Measurements from ENCODE around the gene PPM1L.

The PPM1L gene

DNA sequence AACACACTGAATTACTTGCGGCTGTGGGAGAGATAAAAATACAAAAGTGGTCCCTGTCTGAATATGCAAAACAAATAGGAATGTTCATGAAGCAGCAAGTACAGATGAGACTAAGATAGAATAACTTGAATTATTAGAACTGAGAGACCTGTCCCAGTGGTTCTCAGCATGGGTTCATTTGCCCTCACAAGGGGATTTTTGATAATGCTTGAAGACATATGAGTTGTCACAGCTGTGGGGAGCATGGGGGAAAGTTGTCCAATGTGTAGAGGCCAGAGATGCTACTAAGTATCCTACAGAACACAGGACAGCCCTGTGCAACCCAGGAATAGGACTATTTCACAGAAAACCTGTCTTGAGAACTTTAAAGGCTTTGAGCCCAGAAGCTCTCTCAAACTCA, 22.4 kb downstream of the PPM1L start:
- no peaks in the 10 kb centered on the region for H3K27me3 ChIP-seq (ENCODE audit: control insufficient read depth, low read length)
- no peaks in the 10 kb centered on the region for H3K9me2 ChIP-seq (replicated peaks; ENCODE audit: control insufficient read depth, low read length)
- H3K4me3 ChIP-seq (ENCODE audit: low read length) = no peak overlapping the region
- H3K4me2 ChIP-seq (ENCODE audit: low read length) = no peak overlapping the region
- no peaks in the 10 kb centered on the region for H3K79me2 ChIP-seq (ENCODE audit: control insufficient read depth, low read length)
- peaks cover 15% of the 10 kb centered on the region for H3K4me1 ChIP-seq (ENCODE audit: control insufficient read depth, low read length)
- no peak for TF ChIP-seq EZH2phosphoT487 (IDR thresholded peaks at IDR 0.05; ENCODE audit: borderline replicate concordance, low read length)
- TF ChIP-seq, protein P1, sequence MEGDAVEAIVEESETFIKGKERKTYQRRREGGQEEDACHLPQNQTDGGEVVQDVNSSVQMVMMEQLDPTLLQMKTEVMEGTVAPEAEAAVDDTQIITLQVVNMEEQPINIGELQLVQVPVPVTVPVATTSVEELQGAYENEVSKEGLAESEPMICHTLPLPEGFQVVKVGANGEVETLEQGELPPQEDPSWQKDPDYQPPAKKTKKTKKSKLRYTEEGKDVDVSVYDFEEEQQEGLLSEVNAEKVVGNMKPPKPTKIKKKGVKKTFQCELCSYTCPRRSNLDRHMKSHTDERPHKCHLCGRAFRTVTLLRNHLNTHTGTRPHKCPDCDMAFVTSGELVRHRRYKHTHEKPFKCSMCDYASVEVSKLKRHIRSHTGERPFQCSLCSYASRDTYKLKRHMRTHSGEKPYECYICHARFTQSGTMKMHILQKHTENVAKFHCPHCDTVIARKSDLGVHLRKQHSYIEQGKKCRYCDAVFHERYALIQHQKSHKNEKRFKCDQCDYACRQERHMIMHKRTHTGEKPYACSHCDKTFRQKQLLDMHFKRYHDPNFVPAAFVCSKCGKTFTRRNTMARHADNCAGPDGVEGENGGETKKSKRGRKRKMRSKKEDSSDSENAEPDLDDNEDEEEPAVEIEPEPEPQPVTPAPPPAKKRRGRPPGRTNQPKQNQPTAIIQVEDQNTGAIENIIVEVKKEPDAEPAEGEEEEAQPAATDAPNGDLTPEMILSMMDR (IDR thresholded peaks at IDR 0.05; ENCODE audit: low read depth, low read length, poor library complexity, severe bottlenecking) = no peak
- no peaks in the 10 kb centered on the region for H4K20me1 ChIP-seq (ENCODE audit: control insufficient read depth, insufficient read depth, low read depth, low read length)
- H3K27ac ChIP-seq (ENCODE audit: low read depth, low read length) = no peak overlapping the region
- no peaks in the 10 kb centered on the region for H3F3A ChIP-seq (ENCODE audit: control insufficient read depth, insufficient read depth)
- H3K9me3 ChIP-seq (ENCODE audit: control insufficient read depth, insufficient read depth, low read length) = no peaks in the 10 kb centered on the region
- H3K36me3 ChIP-seq (ENCODE audit: control insufficient read depth, low read length) = no peaks in the 10 kb centered on the region

DNA sequence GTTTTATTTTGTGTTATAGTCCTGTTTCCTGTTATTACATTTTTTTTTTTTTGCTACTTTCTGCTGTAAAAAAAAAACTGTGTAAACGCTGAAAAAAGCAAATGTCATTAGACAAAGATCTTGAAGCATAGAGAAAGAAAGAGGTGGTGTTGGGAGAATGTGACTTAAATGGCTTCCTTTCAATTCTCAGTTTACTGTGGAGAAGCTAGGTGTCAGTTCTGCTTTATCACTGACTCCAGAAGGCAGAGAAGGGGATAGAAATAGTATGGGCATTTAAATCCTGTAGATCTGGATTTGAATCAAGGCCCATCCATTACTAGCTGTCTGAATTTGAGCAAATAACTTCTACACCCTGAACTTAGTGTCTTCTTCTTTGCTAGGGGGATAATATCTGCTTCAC, 23.0 kb downstream of the PPM1L start:
- H3K79me2 ChIP-seq (ENCODE audit: control insufficient read depth, low read length) = no peaks in the 10 kb centered on the region
- H3K4me1 ChIP-seq (ENCODE audit: control insufficient read depth, low read length) = peaks cover 12% of the 10 kb centered on the region
- no peaks in the 10 kb centered on the region for H3K9me3 ChIP-seq (ENCODE audit: control insufficient read depth, insufficient read depth, low read length)
- no peaks in the 10 kb centered on the region for H4K20me1 ChIP-seq (ENCODE audit: control insufficient read depth, insufficient read depth, low read depth, low read length)
- H3F3A ChIP-seq (ENCODE audit: control insufficient read depth, insufficient read depth) = no peaks in the 10 kb centered on the region
- H3K9me2 ChIP-seq (replicated peaks; ENCODE audit: control insufficient read depth, low read length) = no peaks in the 10 kb centered on the region
- no peaks in the 10 kb centered on the region for H3K36me3 ChIP-seq (ENCODE audit: control insufficient read depth, low read length)
- H3K4me3 ChIP-seq (ENCODE audit: low read length) = no peak overlapping the region
- no peak overlapping the region for H3K4me2 ChIP-seq (ENCODE audit: low read length)
- H3K27ac ChIP-seq (ENCODE audit: low read depth, low read length) = no peak overlapping the region
- TF ChIP-seq, protein P1 (IDR thresholded peaks at IDR 0.05; ENCODE audit: low read depth, low read length, poor library complexity, severe bottlenecking) = no peak
- no peak for TF ChIP-seq EZH2phosphoT487 (IDR thresholded peaks at IDR 0.05; ENCODE audit: borderline replicate concordance, low read length)
- H3K27me3 ChIP-seq (ENCODE audit: control insufficient read depth, low read length) = no peaks in the 10 kb centered on the region

DNA sequence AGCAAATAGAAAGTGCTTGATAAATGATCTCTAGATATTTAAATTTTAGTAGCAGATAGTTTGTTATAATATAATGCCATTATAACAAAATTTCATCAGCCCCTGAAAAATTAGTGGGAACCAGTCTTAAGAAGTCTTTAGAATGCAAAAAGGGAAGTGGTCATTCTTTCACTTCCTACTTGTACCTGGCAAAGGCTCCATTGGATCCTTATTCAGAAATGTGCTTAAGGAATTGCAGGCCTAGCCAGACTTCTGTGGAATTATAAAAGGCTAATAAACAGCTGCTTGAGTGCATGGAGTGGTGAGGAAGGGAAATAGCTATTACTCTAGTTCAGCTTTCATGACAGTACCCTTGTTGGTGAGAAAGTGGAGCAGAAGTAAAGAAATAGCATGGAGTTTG, 24.2 kb downstream of the PPM1L start:
- no peak overlapping the region for H3K4me3 ChIP-seq (ENCODE audit: low read length)
- H3K4me2 ChIP-seq (ENCODE audit: low read length) = no peak overlapping the region
- no peak overlapping the region for H3K27ac ChIP-seq (ENCODE audit: low read depth, low read length)
- H3K4me1 ChIP-seq (ENCODE audit: control insufficient read depth, low read length) = peaks cover 13% of the 10 kb centered on the region
- H4K20me1 ChIP-seq (ENCODE audit: control insufficient read depth, insufficient read depth, low read depth, low read length) = no peaks in the 10 kb centered on the region
- no peaks in the 10 kb centered on the region for H3K79me2 ChIP-seq (ENCODE audit: control insufficient read depth, low read length)
- H3K36me3 ChIP-seq (ENCODE audit: control insufficient read depth, low read length) = no peaks in the 10 kb centered on the region
- no peaks in the 10 kb centered on the region for H3K27me3 ChIP-seq (ENCODE audit: control insufficient read depth, low read length)
- H3K9me3 ChIP-seq (ENCODE audit: control insufficient read depth, insufficient read depth, low read length) = no peaks in the 10 kb centered on the region
- no peak for TF ChIP-seq EZH2phosphoT487 (IDR thresholded peaks at IDR 0.05; ENCODE audit: borderline replicate concordance, low read length)
- TF ChIP-seq, protein P1 (IDR thresholded peaks at IDR 0.05; ENCODE audit: low read depth, low read length, poor library complexity, severe bottlenecking) = no peak
- H3F3A ChIP-seq (ENCODE audit: control insufficient read depth, insufficient read depth) = no peaks in the 10 kb centered on the region
- no peaks in the 10 kb centered on the region for H3K9me2 ChIP-seq (replicated peaks; ENCODE audit: control insufficient read depth, low read length)

DNA sequence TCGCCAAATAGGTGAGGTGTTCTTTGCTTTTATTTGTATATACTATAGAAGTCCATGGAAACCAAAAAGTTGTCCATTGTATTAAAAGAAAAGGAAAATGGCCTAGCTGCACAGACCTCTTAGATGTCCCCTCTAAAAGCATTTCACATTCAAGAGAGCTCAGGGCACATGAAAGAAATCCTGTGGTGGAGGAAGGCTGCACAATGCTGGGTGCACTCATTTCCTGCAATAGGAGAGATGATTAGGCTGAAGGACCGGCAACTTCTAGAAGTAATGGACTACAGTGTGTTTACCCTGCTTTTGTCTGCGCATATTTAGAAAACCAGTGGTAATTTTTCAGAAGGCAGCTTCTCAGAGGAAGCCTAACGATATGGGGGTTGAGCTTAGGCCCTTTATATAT, 25.4 kb downstream of the PPM1L start:
- H3K27ac ChIP-seq (ENCODE audit: low read depth, low read length) = no peak overlapping the region
- TF ChIP-seq, protein P1 (IDR thresholded peaks at IDR 0.05; ENCODE audit: low read depth, low read length, poor library complexity, severe bottlenecking) = no peak
- TF ChIP-seq EZH2phosphoT487 (IDR thresholded peaks at IDR 0.05; ENCODE audit: borderline replicate concordance, low read length) = no peak
- H3K4me2 ChIP-seq (ENCODE audit: low read length) = no peak overlapping the region
- no peak overlapping the region for H3K4me3 ChIP-seq (ENCODE audit: low read length)
- H4K20me1 ChIP-seq (ENCODE audit: control insufficient read depth, insufficient read depth, low read depth, low read length) = no peaks in the 10 kb centered on the region
- H3K9me2 ChIP-seq (replicated peaks; ENCODE audit: control insufficient read depth, low read length) = no peaks in the 10 kb centered on the region
- H3K27me3 ChIP-seq (ENCODE audit: control insufficient read depth, low read length) = no peaks in the 10 kb centered on the region
- no peaks in the 10 kb centered on the region for H3F3A ChIP-seq (ENCODE audit: control insufficient read depth, insufficient read depth)
- H3K79me2 ChIP-seq (ENCODE audit: control insufficient read depth, low read length) = no peaks in the 10 kb centered on the region
- no peaks in the 10 kb centered on the region for H3K36me3 ChIP-seq (ENCODE audit: control insufficient read depth, low read length)
- peaks cover 17% of the 10 kb centered on the region for H3K4me1 ChIP-seq (ENCODE audit: control insufficient read depth, low read length)
- no peaks in the 10 kb centered on the region for H3K9me3 ChIP-seq (ENCODE audit: control insufficient read depth, insufficient read depth, low read length)
